Activated naive CD4-positive, alpha-beta T cell treated with anti-CD3 and anti-CD28 coated beads for 36 hours (primary cell): Measurements from ENCODE around the gene UBE2N. TPM values are rescaled to one million over a fixed set of nuclear protein-coding genes. Genes with fewer than 3 reads are reported as not detected.
"Not testable (repeated sequence)": the region's sequence is repeated elsewhere in the genome, so short reads cannot be mapped to it uniquely, and the experiment has no call there.

Experiments used
- CTCF ChIA-PET: fragments of 350-600 bp; sonication (Branson Sonifier 250); formaldehyde crosslinking; loops from one replicate; lab custom pipeline; 2021; ENCODE audit warnings: antibody characterized with exemption; lab: Charles Lee
- DNase-seq: peaks from one replicate; pipeline ENCODE4 v3.0.0-alpha.2; 2020
- H3K27ac Mint-ChIP-seq: one replicate; pipeline ENCODE4 v1.8.0; 2021; ENCODE audit warnings: mild to moderate bottlenecking, mixed read lengths
- H3K27me3 Mint-ChIP-seq: one replicate; pipeline ENCODE4 v1.8.0; 2021; ENCODE audit warnings: low read depth, mixed read lengths
- H3K36me3 Mint-ChIP-seq: one replicate; pipeline ENCODE4 v1.8.0; 2021; ENCODE audit warnings: low read depth, mixed read lengths
- H3K4me1 Mint-ChIP-seq: one replicate; pipeline ENCODE4 v1.8.0; 2021; ENCODE audit warnings: low read depth, mixed read lengths
- H3K4me3 Mint-ChIP-seq: one replicate; pipeline ENCODE4 v1.8.0; 2021; ENCODE audit warnings: mild to moderate bottlenecking, moderate library complexity, mixed read lengths
- H3K9me3 Mint-ChIP-seq: one replicate; pipeline ENCODE4 v1.8.0; 2021; ENCODE audit warnings: mixed read lengths
- intact Hi-C: fragments of 100-400 bp; cut with micrococcal nuclease; formaldehyde crosslinking; loops from one replicate; pipeline ENCODE4 v1.15.1; 2023
- total RNA-seq, 2 experiments: library from RNA; stranded (reverse); gene quantifications; one replicate each; pipeline ENCODE4 v1.2.3, GENCODE V29; 2021

UBE2N gene
- total RNA-seq, 2 experiments from 2014 or later: 143 TPM

- intact Hi-C loops: loop anchor here (5.0 kb wide), 3 partner anchors 341 to 661 kb away; no protein-coding TSS in a partner anchor
- Mint-ChIP-seq H3K27ac (peak overlapping the region; percentile 91), H3K4me3 (peak overlapping the region; percentile 90)
Observed at GRCh38 chr12:93441081-93441616, 598 bp downstream of the UBE2N start.

GRCh38 chr12:93440043-93440835 is 1.5 kb downstream of the UBE2N start:
- peak overlapping the region; percentile 90 for H3K4me3 Mint-ChIP-seq

More at GRCh38 chr12:93441081-93441616, 598 bp downstream of the UBE2N start:
- CTCF ChIA-PET: no interaction called here
- no peaks in the 10 kb centered on the region for H3K9me3 Mint-ChIP-seq
- peaks cover 53% of the 10 kb centered on the region for H3K4me1 Mint-ChIP-seq
- H3K36me3 Mint-ChIP-seq: peaks cover 6% of the 10 kb centered on the region
- H3K27me3 Mint-ChIP-seq: no peaks in the 10 kb centered on the region
- peak; percentile 45 for DNase-seq

DNA sequence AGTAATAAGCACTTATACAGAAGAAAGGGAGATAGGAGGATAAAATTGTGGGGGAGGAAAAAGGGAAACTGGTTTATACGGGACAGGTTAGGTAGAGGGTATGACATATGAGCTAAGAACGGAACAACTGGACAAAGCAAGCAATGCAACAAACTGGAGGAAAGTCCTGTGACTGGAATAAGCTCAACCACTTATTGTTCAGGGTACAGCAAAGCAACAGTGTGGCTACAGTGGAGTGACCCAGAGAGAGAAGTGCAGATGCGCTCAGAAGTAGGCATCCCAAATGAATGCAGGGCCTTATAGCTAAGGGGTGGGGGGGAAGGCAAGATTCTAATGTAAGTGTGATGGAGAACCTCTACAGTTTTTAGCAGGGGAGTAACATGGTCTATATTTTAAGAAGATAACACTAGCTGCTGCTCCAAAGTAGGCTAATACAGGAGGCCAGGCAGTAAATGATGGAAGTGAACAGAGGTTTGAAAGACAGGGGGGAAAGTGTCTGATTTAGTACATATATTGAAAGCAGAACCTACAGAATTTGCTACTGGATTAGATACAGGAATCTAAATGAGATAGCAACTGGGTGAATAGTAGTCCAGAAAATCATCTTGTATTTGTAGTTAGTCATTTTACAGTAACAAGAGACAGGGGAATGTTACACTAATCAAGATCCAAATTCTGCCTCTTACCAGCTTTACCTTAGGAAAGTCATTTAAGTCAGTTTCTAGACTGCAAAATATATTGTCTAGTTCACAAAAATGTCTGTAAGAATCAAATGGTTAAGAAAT is 3.3 kb downstream of the UBE2N start:
- intact Hi-C loops: no loop called here
- Mint-ChIP-seq H3K4me1 (peaks cover 75% of the 10 kb centered on the region), H3K9me3 (no peaks in the 10 kb centered on the region), H3K36me3 (peaks cover 8% of the 10 kb centered on the region), H3K4me3 (peak overlapping the region; percentile 8), H3K27ac (no peak overlapping the region), H3K27me3 (no peaks in the 10 kb centered on the region)
- no peak for DNase-seq
- CTCF ChIA-PET: interaction anchor here (0.7 kb wide), 1 partner anchor 18 kb away, joined by 6 read pairs; no protein-coding TSS in a partner anchor

More at GRCh38 chr12:93440043-93440835, 1.5 kb downstream of the UBE2N start:
- H3K36me3 Mint-ChIP-seq: peaks cover 6% of the 10 kb centered on the region
- no peaks in the 10 kb centered on the region for H3K9me3 Mint-ChIP-seq
- CTCF ChIA-PET: no interaction called here
- DNase-seq: no peak
- no peaks in the 10 kb centered on the region for H3K27me3 Mint-ChIP-seq
- intact Hi-C loops: loop anchor here (5.0 kb wide), 3 partner anchors 342 to 662 kb away; no protein-coding TSS in a partner anchor
- peaks cover 60% of the 10 kb centered on the region for H3K4me1 Mint-ChIP-seq
- H3K27ac Mint-ChIP-seq: peak overlapping the region; percentile 91

GRCh38 chr12:93434256-93434865 is 7.4 kb downstream of the UBE2N start:
- no peaks in the 10 kb centered on the region for H3K27me3 Mint-ChIP-seq
- peaks cover 11% of the 10 kb centered on the region for H3K36me3 Mint-ChIP-seq
- CTCF ChIA-PET: interaction anchor here (1.4 to 3.5 kb wide), 2 partner anchors 9 to 14 kb away, joined by 3 to 27 read pairs; no protein-coding TSS in a partner anchor
- no peak overlapping the region for H3K4me3 Mint-ChIP-seq
- no peak overlapping the region for H3K27ac Mint-ChIP-seq
- intact Hi-C loops: no loop called here
- peaks cover 78% of the 10 kb centered on the region for H3K4me1 Mint-ChIP-seq
- no peaks in the 10 kb centered on the region for H3K9me3 Mint-ChIP-seq
- DNase-seq: no peak

- peaks cover 77% of the 10 kb centered on the region for H3K4me1 Mint-ChIP-seq
- H3K27me3 Mint-ChIP-seq, H3K9me3 Mint-ChIP-seq, intact Hi-C loops, H3K36me3 Mint-ChIP-seq, H3K4me3 Mint-ChIP-seq, H3K27ac Mint-ChIP-seq, DNase-seq: not testable (repeated sequence)
- CTCF ChIA-PET: interaction anchor here (1.8 kb wide), 1 partner anchor 12 kb away, joined by 7 read pairs; no protein-coding TSS in a partner anchor
Observed at GRCh38 chr12:93432031-93432430, 9.7 kb downstream of the UBE2N start.

DNA sequence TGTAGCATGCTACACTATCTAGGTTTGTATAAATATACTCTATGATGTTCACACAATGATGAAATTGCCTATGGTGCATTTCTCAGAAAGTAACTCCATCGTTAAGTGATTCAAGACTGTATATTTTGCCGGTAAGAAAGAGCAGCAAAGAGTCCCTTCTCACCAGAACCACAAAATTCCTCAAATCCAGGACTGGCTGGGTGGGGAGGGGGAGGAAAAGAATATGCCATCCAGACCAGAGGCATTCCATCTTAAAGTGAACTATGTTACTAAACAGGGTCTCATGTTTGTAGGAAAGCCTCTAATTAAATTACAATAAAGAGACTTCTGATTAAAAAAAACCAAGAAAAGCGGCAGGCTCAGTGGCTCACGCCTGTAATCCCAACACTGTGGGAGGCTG is 11.5 kb downstream of the UBE2N start:
- H3K36me3 Mint-ChIP-seq: peaks cover 10% of the 10 kb centered on the region
- peaks cover 80% of the 10 kb centered on the region for H3K4me1 Mint-ChIP-seq
- intact Hi-C loops: no loop called here
- H3K27ac Mint-ChIP-seq: no peak overlapping the region
- CTCF ChIA-PET: no interaction called here
- no peak overlapping the region for H3K4me3 Mint-ChIP-seq
- no peaks in the 10 kb centered on the region for H3K27me3 Mint-ChIP-seq
- no peak for DNase-seq
- no peaks in the 10 kb centered on the region for H3K9me3 Mint-ChIP-seq

DNA sequence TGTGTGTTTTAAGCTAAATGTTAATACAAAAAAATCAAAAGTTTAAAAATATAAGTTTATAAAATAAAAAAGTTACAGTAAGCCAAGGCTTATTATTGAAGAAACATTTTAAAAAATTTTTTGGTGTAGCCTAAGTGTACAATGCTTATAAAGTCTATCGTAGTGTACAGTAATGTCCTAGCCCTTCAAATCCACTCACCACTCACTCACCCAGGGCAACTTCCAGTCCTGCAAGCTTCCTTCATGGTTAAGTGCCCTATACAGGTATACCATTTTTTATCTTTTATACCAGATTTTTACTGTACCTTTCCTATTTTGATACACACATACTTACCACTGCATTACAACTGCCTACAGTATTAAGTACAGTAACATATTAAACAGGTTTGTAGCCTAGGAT is 11.9 kb downstream of the UBE2N start:
- H3K4me3 Mint-ChIP-seq: no peak overlapping the region
- H3K27me3 Mint-ChIP-seq: no peaks in the 10 kb centered on the region
- CTCF ChIA-PET: interaction anchor here (0.6 to 1.0 kb wide), 5 partner anchors 10 to 934 kb away, joined by 3 to 6 read pairs (median 4); no protein-coding TSS in a partner anchor
- H3K9me3 Mint-ChIP-seq: no peaks in the 10 kb centered on the region
- H3K36me3 Mint-ChIP-seq: peaks cover 10% of the 10 kb centered on the region
- H3K27ac Mint-ChIP-seq: no peak overlapping the region
- peaks cover 80% of the 10 kb centered on the region for H3K4me1 Mint-ChIP-seq
- intact Hi-C loops: loop anchor here (2.0 kb wide), 1 partner anchor 15 kb away; no protein-coding TSS in a partner anchor
- DNase-seq: no peak

- no peak overlapping the region for H3K27ac Mint-ChIP-seq
Observed at GRCh38 chr12:93429448-93429847, 12.3 kb downstream of the UBE2N start.

GRCh38 chr12:93427779-93428564 is 13.8 kb downstream of the UBE2N start:
- Mint-ChIP-seq H3K36me3 (peaks cover 5% of the 10 kb centered on the region), H3K27me3 (no peaks in the 10 kb centered on the region), H3K4me1 (peaks cover 82% of the 10 kb centered on the region), H3K4me3 (no peak overlapping the region), H3K27ac (peak overlapping the region; percentile 52), H3K9me3 (no peaks in the 10 kb centered on the region)
- intact Hi-C loops: loop anchor here (2.0 kb wide), 1 partner anchor 13 kb away; no protein-coding TSS in a partner anchor
- DNase-seq: no peak
- CTCF ChIA-PET: interaction anchor here (1.4 kb wide), 1 partner anchor 8 kb away, joined by 5 read pairs; no protein-coding TSS in a partner anchor

More at GRCh38 chr12:93429448-93429847, 12.3 kb downstream of the UBE2N start:
- DNase-seq: no peak
- Mint-ChIP-seq H3K36me3 (peaks cover 10% of the 10 kb centered on the region), H3K9me3 (no peaks in the 10 kb centered on the region), H3K4me1 (peaks cover 83% of the 10 kb centered on the region), H3K27me3 (no peaks in the 10 kb centered on the region), H3K4me3 (no peak overlapping the region)
- intact Hi-C loops: loop anchor here (2.0 kb wide), 1 partner anchor 15 kb away; no protein-coding TSS in a partner anchor
- CTCF ChIA-PET: interaction anchor here (0.6 to 1.0 kb wide), 5 partner anchors 10 to 935 kb away, joined by 3 to 6 read pairs (median 4); no protein-coding TSS in a partner anchor

- intact Hi-C loops: loop anchor here (1.0 kb wide), 1 partner anchor 10 kb away; no protein-coding TSS in a partner anchor
- CTCF ChIA-PET: interaction anchor here (0.9 to 1.4 kb wide), 3 partner anchors 335 to 674 kb away, joined by 3 to 6 read pairs (median 4); no protein-coding TSS in a partner anchor
- H3K4me1 Mint-ChIP-seq: peaks cover 89% of the 10 kb centered on the region
- peak overlapping the region; percentile 41 for H3K27ac Mint-ChIP-seq
- peak; percentile 34 for DNase-seq
- peaks cover 2% of the 10 kb centered on the region for H3K36me3 Mint-ChIP-seq
- H3K27me3 Mint-ChIP-seq: no peaks in the 10 kb centered on the region
- H3K9me3 Mint-ChIP-seq: no peaks in the 10 kb centered on the region
- H3K4me3 Mint-ChIP-seq: no peak overlapping the region
Observed at GRCh38 chr12:93426412-93426805, 15.3 kb downstream of the UBE2N start.
